GM23338 (cell line): ENCODE measurements around the gene SLC16A11.

Experiments used
- CREB1 ChIP-seq: fragments of 250-450 bp; sonication (Bioruptor Pico); IDR thresholded peaks from 2 replicates; pipeline ENCODE4 v1.5.0; 2020; ENCODE audit warnings: low read depth, mild to moderate bottlenecking, moderate library complexity
- EZH2 ChIP-seq: fragments of 200-600 bp; sonication (generic); IDR thresholded peaks from one replicate; pipeline ENCODE4 v1.8.0; 2017; ENCODE audit warnings: antibody characterized with exemption, mild to moderate bottlenecking, low read depth; ENCODE audit not compliant: unreplicated experiment
- EZH2phosphoT487 ChIP-seq: fragments of 200-600 bp; sonication (generic); IDR thresholded peaks from one replicate; pipeline ENCODE4 v1.8.1; 2018; ENCODE audit warnings: antibody characterized with exemption; ENCODE audit not compliant: unreplicated experiment
- JUNB ChIP-seq: IDR thresholded peaks from one replicate; pipeline ENCODE4 v1.6.1; 2016; ENCODE audit warnings: antibody characterized with exemption; ENCODE audit not compliant: unreplicated experiment
- POLR2AphosphoS5 ChIP-seq: IDR thresholded peaks from 2 replicates; pipeline ENCODE4 v1.6.1; 2016; ENCODE audit warnings: antibody characterized with exemption, low read depth
- ZNF114 ChIP-seq: fragments of 250-450 bp; sonication (Bioruptor Pico); IDR thresholded peaks from 2 replicates; pipeline ENCODE4 v1.5.0; 2020; ENCODE audit warnings: mild to moderate bottlenecking, moderate library complexity
- ZNF331 ChIP-seq: fragments of 250-450 bp; sonication (Bioruptor Pico); IDR thresholded peaks from 2 replicates; pipeline ENCODE4 v1.5.0; 2020; ENCODE audit warnings: low read depth, mild to moderate bottlenecking, moderate library complexity
- TF ChIP-seq, protein P1 (sequence below), 2 experiments: fragments of 200-600 bp in 1 of 2; sonication (generic) in 1 of 2; conservative IDR thresholded peaks; 2 replicates each; pipeline versions ENCODE4 v1.5.1 to v1.6.1; 2016 to 2017; ENCODE audit warnings: antibody characterized with exemption in 2 of 2, low read depth in 2 of 2, mild to moderate bottlenecking in 2 of 2, moderate library complexity in 1 of 2
- TF ChIP-seq, protein P2 (sequence below): IDR thresholded peaks from one replicate; pipeline ENCODE4 v1.6.1; 2018; ENCODE audit warnings: antibody characterized with exemption; ENCODE audit not compliant: unreplicated experiment
- TF ChIP-seq, protein P3 (sequence below): IDR thresholded peaks from 2 replicates; pipeline ENCODE4 v1.6.1; 2016; ENCODE audit warnings: antibody characterized with exemption

DNA sequence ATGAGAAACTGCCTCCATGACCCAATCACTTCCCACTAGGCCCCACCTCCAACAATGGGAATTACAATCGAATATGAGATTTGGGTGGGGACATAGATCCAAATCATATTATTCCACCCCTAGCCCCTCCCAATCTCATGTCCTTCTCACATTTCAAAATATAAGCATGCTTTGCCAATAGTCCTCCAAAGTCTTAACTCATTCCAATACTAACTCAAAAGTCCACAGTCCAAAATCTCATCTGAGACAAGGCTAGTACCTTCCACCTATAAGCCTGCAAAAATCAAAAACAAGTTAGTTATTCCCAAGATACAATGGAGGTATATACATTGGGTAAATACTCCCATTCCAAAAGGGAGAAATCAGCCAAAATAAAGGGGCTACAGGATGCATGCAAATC is 23.3 kb upstream of the SLC16A11 start:
- TF ChIP-seq, protein P1, sequence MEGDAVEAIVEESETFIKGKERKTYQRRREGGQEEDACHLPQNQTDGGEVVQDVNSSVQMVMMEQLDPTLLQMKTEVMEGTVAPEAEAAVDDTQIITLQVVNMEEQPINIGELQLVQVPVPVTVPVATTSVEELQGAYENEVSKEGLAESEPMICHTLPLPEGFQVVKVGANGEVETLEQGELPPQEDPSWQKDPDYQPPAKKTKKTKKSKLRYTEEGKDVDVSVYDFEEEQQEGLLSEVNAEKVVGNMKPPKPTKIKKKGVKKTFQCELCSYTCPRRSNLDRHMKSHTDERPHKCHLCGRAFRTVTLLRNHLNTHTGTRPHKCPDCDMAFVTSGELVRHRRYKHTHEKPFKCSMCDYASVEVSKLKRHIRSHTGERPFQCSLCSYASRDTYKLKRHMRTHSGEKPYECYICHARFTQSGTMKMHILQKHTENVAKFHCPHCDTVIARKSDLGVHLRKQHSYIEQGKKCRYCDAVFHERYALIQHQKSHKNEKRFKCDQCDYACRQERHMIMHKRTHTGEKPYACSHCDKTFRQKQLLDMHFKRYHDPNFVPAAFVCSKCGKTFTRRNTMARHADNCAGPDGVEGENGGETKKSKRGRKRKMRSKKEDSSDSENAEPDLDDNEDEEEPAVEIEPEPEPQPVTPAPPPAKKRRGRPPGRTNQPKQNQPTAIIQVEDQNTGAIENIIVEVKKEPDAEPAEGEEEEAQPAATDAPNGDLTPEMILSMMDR (conservative IDR thresholded peaks at IDR 0.05; ENCODE audit: low read depth in 2 of 2) = no peak
- TF ChIP-seq EZH2 = no peak
- TF ChIP-seq, protein P2, sequence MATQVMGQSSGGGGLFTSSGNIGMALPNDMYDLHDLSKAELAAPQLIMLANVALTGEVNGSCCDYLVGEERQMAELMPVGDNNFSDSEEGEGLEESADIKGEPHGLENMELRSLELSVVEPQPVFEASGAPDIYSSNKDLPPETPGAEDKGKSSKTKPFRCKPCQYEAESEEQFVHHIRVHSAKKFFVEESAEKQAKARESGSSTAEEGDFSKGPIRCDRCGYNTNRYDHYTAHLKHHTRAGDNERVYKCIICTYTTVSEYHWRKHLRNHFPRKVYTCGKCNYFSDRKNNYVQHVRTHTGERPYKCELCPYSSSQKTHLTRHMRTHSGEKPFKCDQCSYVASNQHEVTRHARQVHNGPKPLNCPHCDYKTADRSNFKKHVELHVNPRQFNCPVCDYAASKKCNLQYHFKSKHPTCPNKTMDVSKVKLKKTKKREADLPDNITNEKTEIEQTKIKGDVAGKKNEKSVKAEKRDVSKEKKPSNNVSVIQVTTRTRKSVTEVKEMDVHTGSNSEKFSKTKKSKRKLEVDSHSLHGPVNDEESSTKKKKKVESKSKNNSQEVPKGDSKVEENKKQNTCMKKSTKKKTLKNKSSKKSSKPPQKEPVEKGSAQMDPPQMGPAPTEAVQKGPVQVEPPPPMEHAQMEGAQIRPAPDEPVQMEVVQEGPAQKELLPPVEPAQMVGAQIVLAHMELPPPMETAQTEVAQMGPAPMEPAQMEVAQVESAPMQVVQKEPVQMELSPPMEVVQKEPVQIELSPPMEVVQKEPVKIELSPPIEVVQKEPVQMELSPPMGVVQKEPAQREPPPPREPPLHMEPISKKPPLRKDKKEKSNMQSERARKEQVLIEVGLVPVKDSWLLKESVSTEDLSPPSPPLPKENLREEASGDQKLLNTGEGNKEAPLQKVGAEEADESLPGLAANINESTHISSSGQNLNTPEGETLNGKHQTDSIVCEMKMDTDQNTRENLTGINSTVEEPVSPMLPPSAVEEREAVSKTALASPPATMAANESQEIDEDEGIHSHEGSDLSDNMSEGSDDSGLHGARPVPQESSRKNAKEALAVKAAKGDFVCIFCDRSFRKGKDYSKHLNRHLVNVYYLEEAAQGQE = no peak
- TF ChIP-seq EZH2phosphoT487 = no peak
- TF ChIP-seq POLR2AphosphoS5 = no peak
- TF ChIP-seq ZNF114 (CRISPR knock-in tag) = no peak
- TF ChIP-seq ZNF331 = no peak
- TF ChIP-seq CREB1 (CRISPR knock-in tag) = no peak
- no peak for TF ChIP-seq JUNB
- TF ChIP-seq, protein P3, sequence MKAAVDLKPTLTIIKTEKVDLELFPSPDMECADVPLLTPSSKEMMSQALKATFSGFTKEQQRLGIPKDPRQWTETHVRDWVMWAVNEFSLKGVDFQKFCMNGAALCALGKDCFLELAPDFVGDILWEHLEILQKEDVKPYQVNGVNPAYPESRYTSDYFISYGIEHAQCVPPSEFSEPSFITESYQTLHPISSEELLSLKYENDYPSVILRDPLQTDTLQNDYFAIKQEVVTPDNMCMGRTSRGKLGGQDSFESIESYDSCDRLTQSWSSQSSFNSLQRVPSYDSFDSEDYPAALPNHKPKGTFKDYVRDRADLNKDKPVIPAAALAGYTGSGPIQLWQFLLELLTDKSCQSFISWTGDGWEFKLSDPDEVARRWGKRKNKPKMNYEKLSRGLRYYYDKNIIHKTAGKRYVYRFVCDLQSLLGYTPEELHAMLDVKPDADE = no peak
